Measurements from ENCODE around the gene ZDHHC20.

DNA sequence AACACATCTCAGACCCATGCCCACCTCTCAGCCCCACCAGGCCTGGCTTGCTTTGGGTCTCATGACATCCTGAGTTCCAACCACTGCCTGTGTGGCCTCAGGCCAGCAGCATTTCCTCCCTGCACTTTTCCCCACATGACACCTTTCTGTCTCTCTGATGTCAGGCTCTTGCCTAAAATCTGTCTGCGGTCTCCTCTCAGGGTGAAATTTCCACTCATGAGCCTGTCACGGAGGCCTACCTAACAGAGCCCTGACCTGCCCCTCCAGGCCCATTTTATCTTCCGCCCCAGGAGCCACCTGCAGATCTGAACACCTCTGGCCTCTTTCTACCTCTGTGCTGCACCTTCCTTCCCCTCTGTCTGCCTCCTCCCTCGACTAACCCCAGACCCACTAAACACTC, 93.5 kb downstream of the ZDHHC20 start:
- no peak for TF ChIP-seq CTCF (IDR thresholded peaks at IDR 0.05; ENCODE audit: low read depth, low read length)
- no peak for TF ChIP-seq EZH2phosphoT487 (IDR thresholded peaks at IDR 0.05; ENCODE audit: low read depth)

Data from OCI-LY3 (cell line).